Naive B cell (primary cell): ENCODE measurements around the gene COG7. TPM values are rescaled to one million over a fixed set of nuclear protein-coding genes. Genes with fewer than 3 reads are reported as not detected.

Source experiments
- ATAC-seq, 2 donors: fragments of 150-1000 bp; cut with Tn5 transposase; 2 replicates each; pipeline ENCODE4 v1.10.0; 2021; ENCODE audit warnings: low read depth in 2 of 2, mild to moderate bottlenecking in 2 of 2, moderate library complexity in 2 of 2
- DNase-seq: peaks from one replicate; pipeline ENCODE4 v3.0.0; 2022
- H3K27ac Mint-ChIP-seq, 6 donors: one replicate each; pipeline ENCODE4 v1.8.0; 2020 to 2022; ENCODE audit warnings: mild to moderate bottlenecking in 6 of 6, mixed read lengths in 6 of 6, moderate library complexity in 5 of 6, inconsistent platforms in 2 of 6
- H3K27me3 Mint-ChIP-seq, 3 donors: one replicate each; pipeline ENCODE4 v1.8.0; 2021 to 2022; ENCODE audit warnings: mixed read lengths in 3 of 3, mild to moderate bottlenecking in 1 of 3
- H3K36me3 Mint-ChIP-seq, 2 donors: one replicate each; pipeline ENCODE4 v1.8.0; 2020 to 2022; ENCODE audit warnings: mixed read lengths in 2 of 2, inconsistent platforms in 1 of 2, mild to moderate bottlenecking in 1 of 2
- H3K4me1 Mint-ChIP-seq, 3 donors: one replicate each; pipeline ENCODE4 v1.8.0; 2020 to 2022; ENCODE audit warnings: mixed read lengths in 3 of 3, inconsistent platforms in 1 of 3, mild to moderate bottlenecking in 1 of 3, moderate library complexity in 1 of 3
- H3K4me3 Mint-ChIP-seq, 8 donors: one replicate each; pipeline ENCODE4 v1.8.0; 2020 to 2022; ENCODE audit warnings: mild to moderate bottlenecking in 8 of 8, mixed read lengths in 8 of 8, moderate library complexity in 8 of 8, inconsistent platforms in 2 of 8
- H3K9me3 Mint-ChIP-seq, 7 donors: one replicate each; pipeline ENCODE4 v1.8.0; 2020 to 2022; ENCODE audit warnings: mixed read lengths in 7 of 7, mild to moderate bottlenecking in 5 of 7, inconsistent platforms in 2 of 7, moderate library complexity in 1 of 7
- polyA plus RNA-seq, 6 donors: library from polyadenylated mRNA; unstranded; fragments of 300-500 nt; fragmentation: Illumina TruSeq; gene quantifications; one replicate each; pipeline ENCODE4 v1.2.3, GENCODE V29; 2021; ENCODE audit warnings: low read depth in 6 of 6

The COG7 gene
- 10 to 100 TPM in 1 of 6 donors, 1 to 10 TPM in 5; 5.8 to 19.3 (median 8.8) TPM for polyA plus RNA-seq

DNA sequence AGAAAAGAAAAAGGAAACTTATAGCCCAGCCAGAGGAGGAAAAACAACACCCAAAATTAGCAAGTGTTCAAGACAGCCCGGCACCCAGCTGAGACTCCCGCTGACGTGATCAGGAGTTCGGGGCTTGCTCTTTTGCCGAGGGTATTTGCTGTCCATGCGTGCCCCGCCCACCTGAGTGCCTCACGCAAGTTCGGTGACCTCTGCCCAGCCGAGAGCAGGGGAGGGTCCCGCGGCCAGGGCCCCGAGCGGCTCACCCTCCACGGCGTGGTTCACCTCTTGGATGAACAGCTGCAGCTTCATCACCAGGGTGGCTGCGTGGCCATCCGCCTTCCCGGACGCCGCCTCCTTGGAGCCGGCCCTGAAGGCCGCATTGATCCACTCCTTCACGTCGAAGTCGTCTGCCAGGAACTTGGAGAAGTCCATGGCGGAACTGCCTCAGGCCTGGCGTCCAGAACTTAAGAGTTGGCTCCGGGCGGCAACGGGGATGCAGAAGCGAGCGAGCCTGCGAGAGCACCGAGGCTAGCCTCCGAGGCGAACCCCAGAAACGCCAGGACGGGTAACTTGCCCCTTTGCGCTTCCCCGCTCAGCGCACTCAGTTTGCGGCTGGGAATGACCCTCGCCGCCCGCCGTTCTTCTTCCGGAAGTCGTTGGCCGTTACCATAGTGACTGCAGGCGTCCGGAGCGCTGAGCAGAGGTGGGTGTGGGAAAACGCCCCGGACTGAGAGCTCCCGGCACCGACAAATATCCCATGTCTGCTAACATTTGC, at the start of gene COG7:
Gene COG7 (minus strand): TSS at position 618 of the 766 bp plus-strand sequence. CDS start 195 bp downstream, at position 423.
- H3K27ac Mint-ChIP-seq = peak within 1 kb of the TSS; percentile 68 to 99 (median 95)
- H3K4me1 Mint-ChIP-seq = peaks cover 17 to 37% (median 21%) of the 10 kb centered on the region in 3 donors
- no peaks in the 10 kb centered on the region for H3K27me3 Mint-ChIP-seq
- ATAC-seq = peak; percentile 96 to 97
- H3K9me3 Mint-ChIP-seq = no peaks in the 10 kb centered on the region
- peak within 1 kb of the TSS; percentile 95 to 99 (median 96) for H3K4me3 Mint-ChIP-seq
- DNase-seq = peak; percentile 86
- no peaks in the 10 kb centered on the region for H3K36me3 Mint-ChIP-seq

DNA sequence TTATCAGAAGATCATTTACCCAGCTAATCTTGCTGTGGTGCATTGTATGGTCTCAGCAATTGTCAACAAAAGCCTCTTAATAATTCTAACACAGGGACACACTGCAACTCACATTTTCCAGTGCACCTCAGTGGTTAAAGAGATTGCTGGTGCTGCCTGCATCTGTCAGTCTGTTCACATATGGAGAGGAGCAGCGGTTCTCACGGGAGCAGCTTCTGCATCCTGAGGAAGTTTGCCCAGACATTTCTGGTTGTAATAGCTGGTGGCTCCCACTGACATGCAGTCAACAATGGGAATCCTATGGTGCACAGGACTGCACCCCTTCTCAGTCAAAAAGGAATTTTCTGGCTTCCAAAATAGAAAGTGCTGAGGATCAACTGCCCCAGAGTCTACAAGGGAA, 49.5 kb upstream of the COG7 start:
- no peaks in the 10 kb centered on the region for H3K9me3 Mint-ChIP-seq
- ATAC-seq = no peak
- peak overlapping the region in 5 of 8 donors; percentile 12 to 54 (median 40) for H3K4me3 Mint-ChIP-seq
- DNase-seq = no peak
- peaks cover 65 to 98% (median 79%) of the 10 kb centered on the region in 3 donors for H3K4me1 Mint-ChIP-seq
- H3K27ac Mint-ChIP-seq = peak overlapping the region; percentile 47 to 89 (median 82)
- H3K27me3 Mint-ChIP-seq = no peaks in the 10 kb centered on the region
- no peaks in the 10 kb centered on the region for H3K36me3 Mint-ChIP-seq

DNA sequence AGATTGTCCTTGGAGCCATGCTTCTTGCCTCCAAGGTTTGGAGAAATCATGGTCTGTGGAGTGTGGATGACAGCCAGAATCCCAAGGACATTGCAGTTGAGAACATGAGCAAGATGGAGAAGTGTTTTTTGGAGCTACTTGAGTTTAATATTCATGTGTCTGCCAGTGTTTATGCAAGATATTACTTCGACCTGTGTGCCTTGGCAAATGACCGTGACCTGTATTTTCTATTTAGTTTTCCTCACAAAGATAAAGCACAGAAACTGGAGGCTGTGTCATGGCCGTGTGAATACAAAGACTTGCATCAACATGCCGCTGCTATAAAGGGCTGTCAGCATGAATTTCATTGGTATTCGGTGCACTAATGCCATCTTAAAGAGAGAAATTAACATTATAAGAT, 48.3 kb upstream of the COG7 start:
- Mint-ChIP-seq H3K27me3 (no peaks in the 10 kb centered on the region), H3K36me3 (no peaks in the 10 kb centered on the region), H3K4me3 (peak overlapping the region in 2 of 8 donors; percentile 7 to 64), H3K27ac (peak overlapping the region in 4 of 6 donors; percentile 69 to 89 (median 78)), H3K9me3 (no peaks in the 10 kb centered on the region), H3K4me1 (peaks cover 65 to 98% (median 79%) of the 10 kb centered on the region in 3 donors)
- ATAC-seq (no peak), DNase-seq (no peak)

DNA sequence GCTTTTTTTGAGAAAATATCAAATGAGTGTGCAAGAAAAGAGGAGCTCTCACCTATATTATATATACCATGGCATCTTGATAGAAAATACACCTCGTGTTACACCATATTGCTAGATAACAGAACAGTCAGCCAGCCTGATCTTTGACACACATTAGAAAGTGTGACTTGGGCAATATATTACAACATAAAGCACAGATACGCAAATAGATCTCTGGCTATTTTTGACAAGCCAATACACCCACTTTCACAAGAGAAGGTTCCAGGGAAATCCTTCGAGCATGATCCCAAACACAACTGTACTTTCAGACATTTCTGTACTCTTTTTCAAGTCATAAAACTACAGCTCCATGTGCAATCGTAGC, 47.9 kb upstream of the COG7 start:
- no peaks in the 10 kb centered on the region for H3K27me3 Mint-ChIP-seq
- no peak for ATAC-seq
- no peak for DNase-seq
- no peaks in the 10 kb centered on the region for H3K9me3 Mint-ChIP-seq
- no peaks in the 10 kb centered on the region for H3K36me3 Mint-ChIP-seq
- H3K4me1 Mint-ChIP-seq = peaks cover 62 to 98% (median 76%) of the 10 kb centered on the region in 3 donors
- peak overlapping the region in 2 of 6 donors; percentile 57 to 88 for H3K27ac Mint-ChIP-seq
- peak overlapping the region in 5 of 8 donors; percentile 7 to 67 (median 40) for H3K4me3 Mint-ChIP-seq

DNA sequence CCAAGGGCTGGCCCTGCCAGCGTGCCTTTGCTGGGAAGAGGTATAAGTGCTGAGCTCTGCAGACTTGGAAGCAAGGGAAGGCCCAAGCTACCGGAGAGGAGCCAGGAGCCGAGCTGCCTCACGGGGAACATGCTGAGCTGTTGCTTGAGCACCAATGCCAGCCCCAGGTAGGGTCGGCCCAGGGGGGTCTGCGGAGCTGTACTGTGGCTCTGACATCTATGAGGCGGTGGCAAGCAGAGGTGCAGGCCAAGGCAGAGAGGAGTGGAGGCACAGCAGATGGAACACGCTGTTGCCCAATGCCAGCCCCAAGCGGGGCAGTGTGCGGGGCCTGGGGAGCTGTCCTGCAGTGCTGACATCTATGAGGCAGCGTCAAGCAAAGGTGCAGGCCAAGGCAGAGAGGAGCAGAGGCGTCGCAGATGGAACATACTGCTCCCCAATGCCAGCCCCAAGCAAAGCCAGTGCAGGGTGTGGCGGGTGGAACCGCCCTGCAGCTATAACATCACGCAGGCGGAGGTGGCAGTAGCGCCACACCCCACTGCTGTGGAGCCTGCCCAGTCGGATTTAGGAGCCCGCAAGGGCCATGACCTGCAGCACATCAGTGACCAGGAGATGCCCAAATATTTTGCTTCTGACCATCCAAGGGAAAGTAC, 47.3 kb upstream of the COG7 start:
- Mint-ChIP-seq H3K27me3 (no peaks in the 10 kb centered on the region), H3K4me3 (peak overlapping the region in 7 of 8 donors; percentile 42 to 70 (median 66)), H3K9me3 (no peaks in the 10 kb centered on the region), H3K27ac (peak overlapping the region; percentile 49 to 98 (median 89)), H3K36me3 (no peaks in the 10 kb centered on the region), H3K4me1 (peaks cover 57 to 98% (median 74%) of the 10 kb centered on the region in 3 donors)
- ATAC-seq = no peak
- no peak for DNase-seq

DNA sequence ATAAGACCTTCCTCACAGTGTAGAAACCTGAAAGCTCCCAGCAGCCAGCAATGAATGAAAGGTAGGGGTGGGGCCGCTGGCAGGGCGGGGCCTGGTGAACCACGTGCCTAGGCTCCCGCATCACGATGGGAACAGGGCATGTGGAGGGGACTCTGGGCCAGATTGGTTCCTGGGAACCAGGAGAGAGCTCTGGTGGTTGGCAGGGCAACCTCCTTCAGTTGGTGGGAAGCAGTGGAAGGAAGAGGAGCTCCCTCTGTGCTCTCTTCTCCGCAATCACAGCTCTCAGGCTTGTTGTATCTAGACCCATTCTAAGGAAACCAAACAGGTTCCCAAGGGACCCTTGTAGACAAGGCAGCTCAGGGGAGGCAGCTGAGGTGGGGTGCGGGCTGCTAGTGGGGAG, 46.8 kb upstream of the COG7 start:
- Mint-ChIP-seq H3K36me3 (no peaks in the 10 kb centered on the region), H3K4me3 (peak overlapping the region in 7 of 8 donors; percentile 42 to 81 (median 66)), H3K27ac (peak overlapping the region in 5 of 6 donors; percentile 49 to 98 (median 90)), H3K27me3 (no peaks in the 10 kb centered on the region), H3K4me1 (peaks cover 51 to 96% (median 70%) of the 10 kb centered on the region in 3 donors), H3K9me3 (no peaks in the 10 kb centered on the region)
- DNase-seq = no peak
- ATAC-seq = peak; percentile 15 to 22

DNA sequence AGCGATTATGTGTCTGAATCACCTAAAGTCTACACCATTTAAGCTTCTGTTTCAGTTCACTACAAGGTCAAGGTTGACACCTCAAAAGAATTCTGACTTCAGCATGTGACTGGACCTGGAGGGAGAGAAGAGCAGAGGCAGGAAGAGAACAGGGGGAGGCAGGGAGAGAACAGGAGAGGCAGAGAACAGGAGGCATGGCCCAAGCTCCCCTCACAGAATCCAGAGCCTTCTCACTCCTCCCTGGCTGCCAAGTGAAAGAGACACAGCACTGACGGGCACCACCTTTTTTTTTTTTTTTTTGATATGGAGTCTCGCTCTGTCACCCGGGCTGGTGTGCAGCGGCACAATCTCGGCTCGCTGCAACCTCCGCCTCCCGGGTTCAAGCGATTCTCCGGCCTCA, 45.9 kb upstream of the COG7 start:
- Mint-ChIP-seq H3K9me3 (no peaks in the 10 kb centered on the region), H3K4me1 (peaks cover 51 to 87% (median 63%) of the 10 kb centered on the region in 3 donors), H3K27me3 (no peaks in the 10 kb centered on the region), H3K36me3 (no peaks in the 10 kb centered on the region), H3K4me3 (peak overlapping the region in 5 of 8 donors; percentile 18 to 68 (median 55)), H3K27ac (peak overlapping the region; percentile 5 to 95 (median 78))
- ATAC-seq = no peak
- no peak for DNase-seq

DNA sequence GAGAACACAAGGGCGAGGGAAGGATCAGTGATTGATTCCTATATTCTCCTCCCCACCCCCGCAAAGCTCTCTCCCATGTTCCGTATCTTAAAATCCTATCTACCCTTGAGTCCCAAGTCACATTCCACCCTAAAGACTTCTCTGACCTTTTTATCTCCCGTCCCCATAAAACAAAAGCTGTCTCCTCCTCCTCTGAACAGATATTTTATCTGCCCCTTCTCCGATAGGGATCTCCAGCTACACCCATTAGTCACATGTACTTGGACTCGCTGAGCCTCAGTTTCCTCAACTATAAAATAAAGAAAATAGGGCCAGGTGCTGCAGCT, 44.5 kb upstream of the COG7 start:
- H3K36me3 Mint-ChIP-seq = no peaks in the 10 kb centered on the region
- no peak for ATAC-seq
- H3K27me3 Mint-ChIP-seq = no peaks in the 10 kb centered on the region
- peaks cover 50 to 75% (median 59%) of the 10 kb centered on the region in 3 donors for H3K4me1 Mint-ChIP-seq
- H3K27ac Mint-ChIP-seq = peak overlapping the region; percentile 43 to 96 (median 88)
- H3K4me3 Mint-ChIP-seq = peak overlapping the region; percentile 10 to 86 (median 66)
- no peaks in the 10 kb centered on the region for H3K9me3 Mint-ChIP-seq
- DNase-seq = no peak

DNA sequence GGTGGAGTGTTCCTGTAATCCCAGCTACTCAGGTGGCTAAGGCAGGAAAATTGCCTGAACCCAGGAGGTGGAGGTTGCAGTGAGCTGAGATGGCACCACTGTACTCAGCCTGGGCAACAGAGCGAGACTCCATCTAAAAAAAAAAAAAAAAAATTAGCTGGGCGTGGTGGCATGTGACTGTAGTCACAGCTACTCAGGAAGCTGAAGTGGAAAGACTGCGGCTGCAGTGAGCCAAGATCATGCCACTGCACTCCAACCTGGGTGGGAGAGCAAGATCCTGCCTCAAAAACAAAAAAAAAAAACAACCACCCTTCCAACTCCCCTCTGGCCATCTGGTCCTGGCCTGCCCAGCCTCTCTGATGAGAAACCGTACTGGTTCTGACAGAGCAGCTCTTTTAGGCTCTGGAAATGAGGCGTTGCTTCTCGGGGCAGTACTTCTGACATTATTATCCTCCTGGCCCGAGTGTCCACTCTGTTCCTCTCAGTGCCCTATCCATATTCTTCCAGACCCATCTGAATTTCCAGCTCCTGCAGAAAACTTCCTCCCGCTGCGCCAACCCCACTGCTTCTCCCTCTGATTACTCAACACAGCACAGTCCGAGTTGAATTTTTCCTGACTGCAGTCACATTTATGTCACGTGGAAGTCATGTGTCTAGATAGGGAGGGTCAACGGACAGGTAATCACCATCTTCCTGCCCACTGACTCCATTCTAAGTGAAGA, 44.0 kb upstream of the COG7 start:
- H3K9me3 Mint-ChIP-seq = no peaks in the 10 kb centered on the region
- H3K27ac Mint-ChIP-seq = peak overlapping the region; percentile 43 to 96 (median 88)
- DNase-seq = no peak
- peak; percentile 91 to 97 for ATAC-seq
- peaks cover 46 to 70% (median 54%) of the 10 kb centered on the region in 3 donors for H3K4me1 Mint-ChIP-seq
- H3K36me3 Mint-ChIP-seq = no peaks in the 10 kb centered on the region
- H3K4me3 Mint-ChIP-seq = peak overlapping the region; percentile 41 to 86 (median 70)
- no peaks in the 10 kb centered on the region for H3K27me3 Mint-ChIP-seq

DNA sequence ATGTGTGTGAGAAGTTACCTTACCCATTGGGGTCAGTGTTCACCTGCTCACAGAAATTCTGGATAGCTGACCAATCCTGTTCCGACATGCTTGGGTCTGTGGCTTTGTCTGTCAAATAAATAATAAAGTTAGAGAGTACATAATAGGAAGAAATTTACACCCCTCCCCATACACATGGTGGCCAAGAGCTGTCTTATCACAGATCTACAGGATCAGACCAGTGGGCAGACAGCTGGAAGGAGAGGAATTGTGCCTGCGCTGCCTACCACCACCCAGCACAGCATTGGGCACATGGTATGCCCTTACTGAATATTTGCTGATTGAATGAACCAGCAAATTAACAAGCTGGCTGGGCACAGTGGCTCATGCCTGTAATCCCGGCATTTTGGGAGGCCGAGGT, 42.7 kb upstream of the COG7 start:
- H3K9me3 Mint-ChIP-seq = no peaks in the 10 kb centered on the region
- peaks cover 36 to 62% (median 50%) of the 10 kb centered on the region in 3 donors for H3K4me1 Mint-ChIP-seq
- ATAC-seq (no peak), DNase-seq (no peak)
- no peaks in the 10 kb centered on the region for H3K27me3 Mint-ChIP-seq
- H3K36me3 Mint-ChIP-seq = peaks cover 0 to 3% of the 10 kb centered on the region in 2 donors
- peak overlapping the region in 5 of 6 donors; percentile 41 to 89 (median 82) for H3K27ac Mint-ChIP-seq
- peak overlapping the region in 1 of 8 donors; percentile 10 for H3K4me3 Mint-ChIP-seq

DNA sequence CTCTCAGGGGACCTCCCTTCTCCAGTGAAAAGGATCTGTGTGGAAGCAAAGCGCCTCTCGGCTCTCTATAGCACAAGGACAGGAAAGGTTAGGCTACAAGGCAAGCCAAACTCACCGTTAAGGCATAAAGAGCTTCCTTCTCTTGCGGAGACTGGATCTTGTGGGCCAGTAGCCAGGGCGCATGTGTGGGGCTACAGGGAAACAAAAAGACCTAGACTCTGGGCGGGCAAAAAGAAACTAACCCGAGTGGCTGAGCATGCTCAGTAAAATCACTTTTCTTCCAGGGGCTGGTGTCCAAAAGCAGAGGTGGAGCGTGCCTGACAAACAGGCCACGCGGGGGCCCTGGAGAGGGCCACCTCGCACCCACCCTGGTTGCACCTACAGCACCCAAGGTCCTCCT, 41.2 kb upstream of the COG7 start:
- ATAC-seq (no peak), DNase-seq (no peak)
- H3K4me3 Mint-ChIP-seq = no peak overlapping the region
- H3K27me3 Mint-ChIP-seq = no peaks in the 10 kb centered on the region
- H3K27ac Mint-ChIP-seq = peak overlapping the region in 3 of 6 donors; percentile 56 to 80 (median 63)
- peaks cover 0 to 3% of the 10 kb centered on the region in 2 donors for H3K36me3 Mint-ChIP-seq
- H3K4me1 Mint-ChIP-seq = peaks cover 25 to 47% (median 40%) of the 10 kb centered on the region in 3 donors
- H3K9me3 Mint-ChIP-seq = no peaks in the 10 kb centered on the region

DNA sequence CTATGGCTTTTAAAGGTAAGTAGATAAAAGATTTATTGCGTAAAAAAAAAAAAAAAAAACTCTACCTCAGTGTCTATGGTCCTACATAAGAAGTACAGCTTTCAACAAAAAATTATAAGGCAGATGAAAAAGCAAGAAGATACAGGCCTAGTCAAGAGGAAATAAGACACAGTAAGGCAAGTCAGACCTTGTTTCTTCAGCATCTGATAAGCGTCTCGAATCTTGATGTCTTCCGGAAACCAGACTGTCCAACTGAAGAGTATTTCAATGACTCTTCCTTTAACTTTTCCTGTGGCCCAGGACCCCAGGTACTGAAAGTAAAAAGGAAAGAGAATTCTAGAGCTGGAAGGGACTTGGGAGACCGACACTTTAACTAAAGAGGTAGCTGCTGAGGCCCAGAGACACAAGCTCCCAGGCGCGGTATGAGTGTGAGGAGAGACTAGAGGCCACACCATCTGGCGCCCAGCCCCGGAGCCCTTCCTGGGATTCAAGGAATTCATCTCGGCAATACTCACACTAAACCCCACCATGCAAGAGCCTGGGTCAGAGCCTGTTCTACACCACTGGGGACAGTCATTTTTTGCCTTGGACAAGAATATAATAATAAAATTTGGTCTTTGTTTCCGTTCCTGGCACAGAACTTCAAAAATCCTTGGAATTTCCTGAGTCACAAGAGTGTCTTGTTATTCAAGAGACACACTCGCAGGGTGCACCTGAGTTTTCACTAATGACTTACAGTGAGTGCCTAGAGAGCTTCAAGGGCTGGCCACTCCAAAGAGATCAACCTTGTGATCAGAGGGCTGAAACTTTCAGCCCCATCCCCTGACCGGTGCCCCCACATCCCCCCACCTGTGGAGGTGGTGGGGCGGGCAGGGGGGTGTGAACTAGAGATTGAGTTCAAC, 38.8 kb upstream of the COG7 start:
- peaks cover 11 to 23% (median 17%) of the 10 kb centered on the region in 3 donors for H3K4me1 Mint-ChIP-seq
- peak overlapping the region in 5 of 6 donors; percentile 21 to 90 (median 62) for H3K27ac Mint-ChIP-seq
- DNase-seq (no peak), ATAC-seq (no peak)
- H3K4me3 Mint-ChIP-seq = peak overlapping the region in 1 of 8 donors; percentile 25
- H3K36me3 Mint-ChIP-seq = peaks cover 0 to 3% of the 10 kb centered on the region in 2 donors
- no peaks in the 10 kb centered on the region for H3K9me3 Mint-ChIP-seq
- no peaks in the 10 kb centered on the region for H3K27me3 Mint-ChIP-seq
